Glutamatergic neuron (in vitro differentiated cells): ENCODE measurements around the gene FAM120A. TPM values are rescaled to one million over a fixed set of nuclear protein-coding genes. Genes with fewer than 3 reads are reported as not detected.

Experiments used
- DNase-seq: peaks from one replicate; pipeline ENCODE4 v3.0.0; 2022
- H3K27ac Mint-ChIP-seq: one replicate; pipeline ENCODE4 v1.8.0; 2020; ENCODE audit warnings: mild to moderate bottlenecking, mixed read lengths, inconsistent platforms; ENCODE audit not compliant: unreplicated experiment
- H3K27me3 Mint-ChIP-seq: one replicate; pipeline ENCODE4 v1.8.0; 2020; ENCODE audit warnings: mild to moderate bottlenecking, moderate library complexity, mixed read lengths, inconsistent platforms; ENCODE audit not compliant: unreplicated experiment
- H3K36me3 Mint-ChIP-seq: one replicate; pipeline ENCODE4 v1.8.0; 2020; ENCODE audit warnings: mild to moderate bottlenecking, mixed read lengths, inconsistent platforms; ENCODE audit not compliant: unreplicated experiment
- H3K4me1 Mint-ChIP-seq: one replicate; pipeline ENCODE4 v1.8.0; 2020; ENCODE audit warnings: mild to moderate bottlenecking, low read depth, mixed read lengths, inconsistent platforms; ENCODE audit not compliant: unreplicated experiment
- H3K4me3 Mint-ChIP-seq: one replicate; pipeline ENCODE4 v1.8.0; 2020; ENCODE audit warnings: mild to moderate bottlenecking, mixed read lengths, inconsistent platforms; ENCODE audit not compliant: unreplicated experiment
- H3K9me3 Mint-ChIP-seq: one replicate; pipeline ENCODE4 v1.8.0; 2020; ENCODE audit warnings: mild to moderate bottlenecking, moderate library complexity, mixed read lengths, inconsistent platforms; ENCODE audit not compliant: unreplicated experiment
- microRNA-seq: library from miRNA; unstranded; fragments of <30 nt; microRNA quantifications from one replicate; pipeline ENCODE4, GENCODE V29; 2020; ENCODE audit not compliant: unreplicated experiment
- total RNA-seq: library from RNA; stranded (reverse); fragmentation: NEBNext Ultra II Directional; extraction: Animal tissue kit (Norgen Biotek cat#: 25700); gene quantifications from one replicate; pipeline ENCODE4 v1.2.1, GENCODE V29; 2021; ENCODE audit not compliant: unreplicated experiment
- TF ChIP-seq, protein P1 (sequence below): fragments of 200-600 bp; sonication (generic); IDR thresholded peaks from one replicate; pipeline ENCODE4 v1.5.0; 2021; ENCODE audit not compliant: partially characterized antibody, unreplicated experiment

FAM120A gene
- total RNA-seq, 1 donor from 2014 or later: 32.3 TPM

DNA sequence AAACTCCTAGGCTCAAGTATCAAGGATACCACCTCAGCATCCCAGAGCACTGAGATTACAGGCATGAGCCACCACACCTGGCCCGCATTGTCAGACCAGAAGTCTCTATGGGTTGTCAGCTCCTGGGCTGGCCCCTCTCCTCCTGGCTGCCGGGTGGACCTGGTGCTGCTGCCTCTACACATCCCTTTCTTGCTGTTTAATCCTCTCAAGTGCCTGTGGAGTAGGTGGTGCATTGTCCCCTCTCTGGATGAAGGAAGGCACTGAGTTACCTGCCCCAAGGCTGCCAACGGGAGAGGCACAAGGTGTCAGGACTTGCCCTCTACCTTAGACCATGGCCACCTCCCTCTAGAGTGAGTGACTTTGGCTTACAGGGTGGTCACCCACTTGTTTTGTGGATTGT lies 162.3 kb downstream of the FAM120A start:
- DNase-seq: no peak
- peaks cover 4% of the 10 kb centered on the region for H3K27me3 Mint-ChIP-seq
- H3K36me3 Mint-ChIP-seq: peaks cover 13% of the 10 kb centered on the region
- TF ChIP-seq, protein P1, sequence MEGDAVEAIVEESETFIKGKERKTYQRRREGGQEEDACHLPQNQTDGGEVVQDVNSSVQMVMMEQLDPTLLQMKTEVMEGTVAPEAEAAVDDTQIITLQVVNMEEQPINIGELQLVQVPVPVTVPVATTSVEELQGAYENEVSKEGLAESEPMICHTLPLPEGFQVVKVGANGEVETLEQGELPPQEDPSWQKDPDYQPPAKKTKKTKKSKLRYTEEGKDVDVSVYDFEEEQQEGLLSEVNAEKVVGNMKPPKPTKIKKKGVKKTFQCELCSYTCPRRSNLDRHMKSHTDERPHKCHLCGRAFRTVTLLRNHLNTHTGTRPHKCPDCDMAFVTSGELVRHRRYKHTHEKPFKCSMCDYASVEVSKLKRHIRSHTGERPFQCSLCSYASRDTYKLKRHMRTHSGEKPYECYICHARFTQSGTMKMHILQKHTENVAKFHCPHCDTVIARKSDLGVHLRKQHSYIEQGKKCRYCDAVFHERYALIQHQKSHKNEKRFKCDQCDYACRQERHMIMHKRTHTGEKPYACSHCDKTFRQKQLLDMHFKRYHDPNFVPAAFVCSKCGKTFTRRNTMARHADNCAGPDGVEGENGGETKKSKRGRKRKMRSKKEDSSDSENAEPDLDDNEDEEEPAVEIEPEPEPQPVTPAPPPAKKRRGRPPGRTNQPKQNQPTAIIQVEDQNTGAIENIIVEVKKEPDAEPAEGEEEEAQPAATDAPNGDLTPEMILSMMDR: no peak
- peaks cover 2% of the 10 kb centered on the region for H3K9me3 Mint-ChIP-seq
- H3K4me3 Mint-ChIP-seq: no peak overlapping the region
- no peaks in the 10 kb centered on the region for H3K4me1 Mint-ChIP-seq
- no peak overlapping the region for H3K27ac Mint-ChIP-seq

DNA sequence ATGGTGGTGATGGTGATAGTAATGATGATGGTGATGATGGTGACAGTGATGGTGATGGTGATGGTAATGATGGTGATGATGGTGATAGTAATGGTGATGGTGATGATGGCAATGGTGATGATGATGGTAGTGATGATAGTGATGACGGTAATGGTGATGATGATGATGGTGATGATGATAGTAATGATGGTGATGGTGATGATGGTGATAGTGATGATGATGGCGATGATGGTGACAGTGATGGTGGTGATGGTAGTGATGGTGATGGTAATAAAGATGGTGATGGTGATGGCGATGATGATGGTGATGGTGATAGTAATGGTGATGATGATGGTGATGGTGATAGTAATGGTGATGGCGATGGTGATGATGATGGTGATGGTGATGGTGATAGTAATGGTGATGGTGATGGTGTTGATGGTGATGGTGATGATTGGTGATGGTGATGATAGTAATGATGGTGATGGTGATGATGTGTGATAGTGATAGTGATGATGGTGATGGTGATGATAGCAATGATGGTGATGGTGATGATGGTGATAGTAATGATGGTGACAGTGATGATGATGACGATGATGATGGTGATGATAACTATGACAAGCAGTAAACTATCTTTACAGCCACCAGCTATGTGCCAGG lies 163.5 kb downstream of the FAM120A start:
- TF ChIP-seq, protein P1: no peak
- Mint-ChIP-seq H3K27me3 (peaks cover 4% of the 10 kb centered on the region), H3K27ac (no peak overlapping the region), H3K36me3 (peaks cover 5% of the 10 kb centered on the region), H3K4me1 (no peaks in the 10 kb centered on the region), H3K4me3 (no peak overlapping the region), H3K9me3 (peaks cover 2% of the 10 kb centered on the region)
- no peak for DNase-seq

Small RNA genes within 50 kb of the gene (microRNA-seq; reads per million reads assigned to microRNA genes)
- not detected for gene MIR548AU

Other genes starting within 250 kb of the FAM120A start
- 24.2 TPM for gene FAM120AOS, start 1.9 kb downstream of the FAM120A start, total RNA-seq
- gene PHF2, start 124.9 kb downstream of the FAM120A start, total RNA-seq: 22.9 TPM